ENCODE results near the gene CADM4. TPM values are rescaled to one million over a fixed set of nuclear protein-coding genes. Genes with fewer than 3 reads are reported as not detected.

CADM4 gene
- total and polyA plus RNA-seq, 9 of the 15 experiments (the other 6 are each of a cell fraction or from before 2014, with no cell fraction given), result 0.03 to 4.6 (median 1.3) TPM

- TF ChIP-seq, protein P1, sequence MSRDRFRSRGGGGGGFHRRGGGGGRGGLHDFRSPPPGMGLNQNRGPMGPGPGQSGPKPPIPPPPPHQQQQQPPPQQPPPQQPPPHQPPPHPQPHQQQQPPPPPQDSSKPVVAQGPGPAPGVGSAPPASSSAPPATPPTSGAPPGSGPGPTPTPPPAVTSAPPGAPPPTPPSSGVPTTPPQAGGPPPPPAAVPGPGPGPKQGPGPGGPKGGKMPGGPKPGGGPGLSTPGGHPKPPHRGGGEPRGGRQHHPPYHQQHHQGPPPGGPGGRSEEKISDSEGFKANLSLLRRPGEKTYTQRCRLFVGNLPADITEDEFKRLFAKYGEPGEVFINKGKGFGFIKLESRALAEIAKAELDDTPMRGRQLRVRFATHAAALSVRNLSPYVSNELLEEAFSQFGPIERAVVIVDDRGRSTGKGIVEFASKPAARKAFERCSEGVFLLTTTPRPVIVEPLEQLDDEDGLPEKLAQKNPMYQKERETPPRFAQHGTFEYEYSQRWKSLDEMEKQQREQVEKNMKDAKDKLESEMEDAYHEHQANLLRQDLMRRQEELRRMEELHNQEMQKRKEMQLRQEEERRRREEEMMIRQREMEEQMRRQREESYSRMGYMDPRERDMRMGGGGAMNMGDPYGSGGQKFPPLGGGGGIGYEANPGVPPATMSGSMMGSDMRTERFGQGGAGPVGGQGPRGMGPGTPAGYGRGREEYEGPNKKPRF (IDR thresholded peaks at IDR 0.05; ENCODE audit: low read depth, low read length), result no peak
- TF ChIP-seq ZNF668 (CRISPR knock-in tag; IDR thresholded peaks at IDR 0.05), result no peak
- TF ChIP-seq, protein P2, sequence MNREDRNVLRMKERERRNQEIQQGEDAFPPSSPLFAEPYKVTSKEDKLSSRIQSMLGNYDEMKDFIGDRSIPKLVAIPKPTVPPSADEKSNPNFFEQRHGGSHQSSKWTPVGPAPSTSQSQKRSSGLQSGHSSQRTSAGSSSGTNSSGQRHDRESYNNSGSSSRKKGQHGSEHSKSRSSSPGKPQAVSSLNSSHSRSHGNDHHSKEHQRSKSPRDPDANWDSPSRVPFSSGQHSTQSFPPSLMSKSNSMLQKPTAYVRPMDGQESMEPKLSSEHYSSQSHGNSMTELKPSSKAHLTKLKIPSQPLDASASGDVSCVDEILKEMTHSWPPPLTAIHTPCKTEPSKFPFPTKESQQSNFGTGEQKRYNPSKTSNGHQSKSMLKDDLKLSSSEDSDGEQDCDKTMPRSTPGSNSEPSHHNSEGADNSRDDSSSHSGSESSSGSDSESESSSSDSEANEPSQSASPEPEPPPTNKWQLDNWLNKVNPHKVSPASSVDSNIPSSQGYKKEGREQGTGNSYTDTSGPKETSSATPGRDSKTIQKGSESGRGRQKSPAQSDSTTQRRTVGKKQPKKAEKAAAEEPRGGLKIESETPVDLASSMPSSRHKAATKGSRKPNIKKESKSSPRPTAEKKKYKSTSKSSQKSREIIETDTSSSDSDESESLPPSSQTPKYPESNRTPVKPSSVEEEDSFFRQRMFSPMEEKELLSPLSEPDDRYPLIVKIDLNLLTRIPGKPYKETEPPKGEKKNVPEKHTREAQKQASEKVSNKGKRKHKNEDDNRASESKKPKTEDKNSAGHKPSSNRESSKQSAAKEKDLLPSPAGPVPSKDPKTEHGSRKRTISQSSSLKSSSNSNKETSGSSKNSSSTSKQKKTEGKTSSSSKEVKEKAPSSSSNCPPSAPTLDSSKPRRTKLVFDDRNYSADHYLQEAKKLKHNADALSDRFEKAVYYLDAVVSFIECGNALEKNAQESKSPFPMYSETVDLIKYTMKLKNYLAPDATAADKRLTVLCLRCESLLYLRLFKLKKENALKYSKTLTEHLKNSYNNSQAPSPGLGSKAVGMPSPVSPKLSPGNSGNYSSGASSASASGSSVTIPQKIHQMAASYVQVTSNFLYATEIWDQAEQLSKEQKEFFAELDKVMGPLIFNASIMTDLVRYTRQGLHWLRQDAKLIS (CRISPR knock-in tag; IDR thresholded peaks at IDR 0.05), result 0 out of 2 replicates have a peak, but pooled peaks have one; percentile 41
- no peak for TF ChIP-seq ZKSCAN3 (CRISPR knock-in tag; IDR thresholded peaks at IDR 0.05)
- TF ChIP-seq PHF8 (IDR thresholded peaks at IDR 0.05; ENCODE audit: borderline replicate concordance, low read length), result peak; percentile 39; the same call in 1 of the 2 replicates
- TF ChIP-seq NCOA1 (IDR thresholded peaks at IDR 0.05; ENCODE audit: low read depth), result no peak
- TF ChIP-seq ZNF518B (CRISPR knock-in tag; IDR thresholded peaks at IDR 0.05), result no peak
- TF ChIP-seq, protein P3, sequence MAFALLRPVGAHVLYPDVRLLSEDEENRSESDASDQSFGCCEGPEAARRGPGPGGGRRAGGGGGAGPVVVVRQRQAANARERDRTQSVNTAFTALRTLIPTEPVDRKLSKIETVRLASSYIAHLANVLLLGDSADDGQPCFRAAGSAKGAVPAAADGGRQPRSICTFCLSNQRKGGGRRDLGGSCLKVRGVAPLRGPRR (CRISPR knock-in tag; IDR thresholded peaks at IDR 0.05), result no peak
- TF ChIP-seq ZNF384 (IDR thresholded peaks at IDR 0.05; ENCODE audit: low read depth, low read length), result no peak
- no peak for TF ChIP-seq SIX5 (IDR thresholded peaks at IDR 0.05; ENCODE audit: borderline replicate concordance in 1 of 2, insufficient read depth in 1 of 2, low read depth in 1 of 2, low read length in 2 of 2)
- TF ChIP-seq ZNF695 (CRISPR knock-in tag; IDR thresholded peaks at IDR 0.05), result no peak
- no peak for TF ChIP-seq KLF1 (tag; IDR thresholded peaks at IDR 0.05)
- TF ChIP-seq ASH1L (IDR thresholded peaks at IDR 0.05; ENCODE audit: borderline replicate concordance, low read depth, partially characterized antibody), result no peak
- TF ChIP-seq HIVEP1 (CRISPR knock-in tag; IDR thresholded peaks at IDR 0.05), result no peak
- TF ChIP-seq CHD4 (IDR thresholded peaks at IDR 0.05; ENCODE audit: insufficient read depth, insufficient replicate concordance, low read depth, low read length, poor library complexity, severe bottlenecking), result no peak
- no peak for TF ChIP-seq ARID2 (IDR thresholded peaks at IDR 0.05)
- no peak for TF ChIP-seq NFYB (IDR thresholded peaks at IDR 0.05; ENCODE audit: extremely low read depth, insufficient read length)
These were observed at the start of gene CADM4 (continued) for GRCh38 chr19:43639519-43640423.
